Liver (tissue), 9 donors: ENCODE measurements around the gene NCF4. TPM values are rescaled to one million over a fixed set of nuclear protein-coding genes. Genes with fewer than 3 reads are reported as not detected.

ENCODE experiments used
- DNase-seq: peaks from one replicate; pipeline ENCODE4 v3.0.0-alpha.2; 2017; ENCODE audit warnings: low spot score
- H3K27ac ChIP-seq, 2 donors: one replicate each; pipeline ENCODE4 v1.7.0; 2013; ENCODE audit warnings: inconsistent platforms in 2 of 2, low read length in 2 of 2, control low read depth in 1 of 2, low read depth in 1 of 2, mild to moderate bottlenecking in 1 of 2
- H3K27me3 ChIP-seq, 4 donors: one replicate each; pipeline versions ENCODE4 v1.6.1 to v1.7.0; 2013; ENCODE audit warnings: low read length in 3 of 4, inconsistent platforms in 1 of 4, mild to moderate bottlenecking in 1 of 4, moderate library complexity in 1 of 4; ENCODE audit not compliant: control insufficient read depth in 4 of 4, insufficient read depth in 4 of 4
- H3K36me3 ChIP-seq, 4 donors: one replicate each; pipeline versions ENCODE4 v1.6.1 to v1.7.0; 2013; ENCODE audit warnings: low read length in 3 of 4, mild to moderate bottlenecking in 3 of 4, low read depth in 1 of 4, moderate library complexity in 1 of 4; ENCODE audit not compliant: control insufficient read depth in 4 of 4, insufficient read depth in 3 of 4
- H3K4me1 ChIP-seq, 4 donors: one replicate each; pipeline versions ENCODE4 v1.6.1 to v1.7.0; 2013; ENCODE audit warnings: low read length in 3 of 4, mild to moderate bottlenecking in 3 of 4, moderate library complexity in 1 of 4; ENCODE audit not compliant: control insufficient read depth in 4 of 4, insufficient read depth in 4 of 4
- H3K4me3 ChIP-seq, 3 donors: one replicate each; pipeline versions ENCODE4 v1.6.1 to v1.7.0; 2013; ENCODE audit warnings: low read length in 3 of 3, control low read depth in 1 of 3, low read depth in 1 of 3, mild to moderate bottlenecking in 1 of 3
- H3K9ac ChIP-seq, 2 donors: one replicate each; pipeline ENCODE4 v1.7.0; 2013; ENCODE audit warnings: low read length in 2 of 2, mild to moderate bottlenecking in 2 of 2, moderate library complexity in 2 of 2, control low read depth in 1 of 2, low read depth in 1 of 2
- H3K9me3 ChIP-seq, 4 donors: one replicate each; pipeline versions ENCODE4 v1.6.1 to v1.7.0; 2013; ENCODE audit warnings: low read length in 3 of 4; ENCODE audit not compliant: control insufficient read depth in 4 of 4
- EGR1 ChIP-seq, 2 donors: IDR thresholded peaks; 2 replicates each; pipeline ENCODE4 v1.6.1; 2016 to 2018; ENCODE audit warnings: antibody characterized with exemption in 2 of 2, low read depth in 2 of 2
- FOXA1 ChIP-seq: IDR thresholded peaks from 2 replicates; pipeline ENCODE4 v1.6.1; 2016; ENCODE audit warnings: antibody characterized with exemption
- FOXA2 ChIP-seq: IDR thresholded peaks from 2 replicates; pipeline ENCODE4 v1.6.1; 2016; ENCODE audit warnings: antibody characterized with exemption
- GABPA ChIP-seq, 2 donors: IDR thresholded peaks in 1 of 2; conservative IDR thresholded peaks in 1 of 2; 2 replicates each; pipeline ENCODE4 v1.6.1; 2016; ENCODE audit warnings: antibody characterized with exemption in 2 of 2, mild to moderate bottlenecking in 1 of 2, moderate library complexity in 1 of 2
- HNF4A ChIP-seq, 2 donors: conservative IDR thresholded peaks; 2 replicates each; pipeline ENCODE4 v1.6.1; 2016; ENCODE audit warnings: antibody characterized with exemption in 2 of 2, mild to moderate bottlenecking in 2 of 2
- HNF4G ChIP-seq: IDR thresholded peaks from 2 replicates; pipeline ENCODE4 v1.6.1; 2016; ENCODE audit warnings: antibody characterized with exemption
- JUND ChIP-seq, 2 donors: IDR thresholded peaks; 2 replicates each; pipeline ENCODE4 v1.6.1; 2016; ENCODE audit warnings: antibody characterized with exemption in 2 of 2
- NR2F2 ChIP-seq: IDR thresholded peaks from 2 replicates; pipeline ENCODE4 v1.6.1; 2016; ENCODE audit warnings: antibody characterized with exemption
- RAD21 ChIP-seq, 2 donors: IDR thresholded peaks; 2 replicates each; pipeline ENCODE4 v1.6.1; 2016; ENCODE audit warnings: antibody characterized with exemption in 2 of 2, mild to moderate bottlenecking in 2 of 2
- RXRA ChIP-seq, 2 donors: IDR thresholded peaks; 2 replicates each; pipeline ENCODE4 v1.6.1; 2017 to 2018; ENCODE audit warnings: antibody characterized with exemption in 2 of 2, mild to moderate bottlenecking in 1 of 2
- SP1 ChIP-seq: IDR thresholded peaks from 2 replicates; pipeline ENCODE4 v1.6.1; 2018; ENCODE audit warnings: antibody characterized with exemption, mild to moderate bottlenecking
- TAF1 ChIP-seq: conservative IDR thresholded peaks from 2 replicates; pipeline ENCODE4 v1.6.1; 2016; ENCODE audit warnings: antibody characterized with exemption, mild to moderate bottlenecking
- YY1 ChIP-seq: IDR thresholded peaks from 2 replicates; pipeline ENCODE4 v1.6.1; 2016; ENCODE audit warnings: antibody characterized with exemption, mild to moderate bottlenecking
- WGBS: extraction: QIAGEN DNeasy Blood & Tissue Kit; methylation state at CpG from one replicate; pipeline ENCODE4 v1.1.7; 2013; 5-methylcytosine and 5-hydroxymethylcytosine counted together
- polyA plus RNA-seq, 2 donors: library from polyadenylated mRNA; stranded (reverse) in 1 of 2; unstranded in 1 of 2; fragments of 200-250 nt in 1 of 2; fragments of >200 nt in 1 of 2; fragmentation: Nextera tagmentation in 1 of 2; extraction: Ambion mirVana in 1 of 2; gene quantifications; one replicate each; pipeline versions ENCODE4 v1.2.1 to v1.2.3, GENCODE V29; 2013 to 2015
- total RNA-seq, 2 donors: library from RNA; depleted of rRNA; stranded (reverse); fragments of >200 nt; gene quantifications; one replicate each; pipeline ENCODE4 v1.2.3, GENCODE V29; 2014
- TF ChIP-seq, protein P1 (sequence below): IDR thresholded peaks from 2 replicates; pipeline ENCODE4 v1.6.1; 2016; ENCODE audit warnings: antibody characterized with exemption, mild to moderate bottlenecking
- TF ChIP-seq, protein P2 (sequence below): IDR thresholded peaks from 2 replicates; pipeline ENCODE4 v1.6.1; 2016; ENCODE audit warnings: antibody characterized with exemption
- TF ChIP-seq, protein P3 (sequence below): IDR thresholded peaks from 2 replicates; pipeline ENCODE4 v1.6.1; 2016; ENCODE audit warnings: antibody characterized with exemption
- TF ChIP-seq, protein P4 (sequence below): fragments of 150-350 bp; IDR thresholded peaks from 2 replicates; pipeline ENCODE4 v1.5.1; 2017; ENCODE audit warnings: improper control_type of control experiment, low read depth, low read length; ENCODE audit not compliant: missing input control
- donor health status: healthy.
- donor health status: healthy.
- donor health status: healthy.
- donor health status: healthy.
- donor health status: healthy.

Gene NCF4
- total and polyA plus RNA-seq, 4 donors, result 3.9 to 14.3 (median 5.4) TPM

DNA sequence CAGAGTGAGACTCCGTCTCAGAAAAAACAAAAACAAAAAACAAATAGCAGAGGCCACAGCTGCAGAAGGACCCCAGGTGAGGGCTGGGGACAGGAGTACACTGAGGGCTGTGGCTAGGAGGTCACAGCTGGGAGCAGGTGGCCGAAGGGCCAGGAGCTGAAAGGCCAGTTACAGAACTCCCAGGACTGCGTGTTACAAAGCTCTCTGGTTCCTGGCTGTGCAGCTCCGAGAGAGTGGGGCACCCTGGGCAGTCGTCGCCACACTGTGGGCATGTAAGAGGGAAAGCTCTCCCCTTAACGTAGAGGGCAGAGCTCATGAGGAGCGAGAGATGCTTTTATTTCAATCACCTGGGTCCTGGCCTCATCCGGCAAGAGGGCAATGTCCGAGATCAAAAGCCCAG, 10.1 kb upstream of the NCF4 start:
- Histone ChIP-seq H3K27me3 (peaks cover 0 to 5% (median 0%) of the 10 kb centered on the region in 4 donors), H3K9me3 (no peaks in the 10 kb centered on the region), H3K9ac (no peak overlapping the region), H3K36me3 (no peaks in the 10 kb centered on the region), H3K27ac (no peak overlapping the region), H3K4me1 (no peaks in the 10 kb centered on the region), H3K4me3 (no peak overlapping the region)
- 74% methylated on average over 10 of the region's 10 CpGs for WGBS
- DNase-seq, result no peak
- no peak for TF ChIP-seq SP1
- TF ChIP-seq FOXA2, result no peak
- no peak for TF ChIP-seq EGR1 (IDR thresholded peaks at IDR 0.05; ENCODE audit: low read depth in 2 of 2)
- TF ChIP-seq, protein P1, sequence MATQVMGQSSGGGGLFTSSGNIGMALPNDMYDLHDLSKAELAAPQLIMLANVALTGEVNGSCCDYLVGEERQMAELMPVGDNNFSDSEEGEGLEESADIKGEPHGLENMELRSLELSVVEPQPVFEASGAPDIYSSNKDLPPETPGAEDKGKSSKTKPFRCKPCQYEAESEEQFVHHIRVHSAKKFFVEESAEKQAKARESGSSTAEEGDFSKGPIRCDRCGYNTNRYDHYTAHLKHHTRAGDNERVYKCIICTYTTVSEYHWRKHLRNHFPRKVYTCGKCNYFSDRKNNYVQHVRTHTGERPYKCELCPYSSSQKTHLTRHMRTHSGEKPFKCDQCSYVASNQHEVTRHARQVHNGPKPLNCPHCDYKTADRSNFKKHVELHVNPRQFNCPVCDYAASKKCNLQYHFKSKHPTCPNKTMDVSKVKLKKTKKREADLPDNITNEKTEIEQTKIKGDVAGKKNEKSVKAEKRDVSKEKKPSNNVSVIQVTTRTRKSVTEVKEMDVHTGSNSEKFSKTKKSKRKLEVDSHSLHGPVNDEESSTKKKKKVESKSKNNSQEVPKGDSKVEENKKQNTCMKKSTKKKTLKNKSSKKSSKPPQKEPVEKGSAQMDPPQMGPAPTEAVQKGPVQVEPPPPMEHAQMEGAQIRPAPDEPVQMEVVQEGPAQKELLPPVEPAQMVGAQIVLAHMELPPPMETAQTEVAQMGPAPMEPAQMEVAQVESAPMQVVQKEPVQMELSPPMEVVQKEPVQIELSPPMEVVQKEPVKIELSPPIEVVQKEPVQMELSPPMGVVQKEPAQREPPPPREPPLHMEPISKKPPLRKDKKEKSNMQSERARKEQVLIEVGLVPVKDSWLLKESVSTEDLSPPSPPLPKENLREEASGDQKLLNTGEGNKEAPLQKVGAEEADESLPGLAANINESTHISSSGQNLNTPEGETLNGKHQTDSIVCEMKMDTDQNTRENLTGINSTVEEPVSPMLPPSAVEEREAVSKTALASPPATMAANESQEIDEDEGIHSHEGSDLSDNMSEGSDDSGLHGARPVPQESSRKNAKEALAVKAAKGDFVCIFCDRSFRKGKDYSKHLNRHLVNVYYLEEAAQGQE, result no peak
- TF ChIP-seq, protein P2, sequence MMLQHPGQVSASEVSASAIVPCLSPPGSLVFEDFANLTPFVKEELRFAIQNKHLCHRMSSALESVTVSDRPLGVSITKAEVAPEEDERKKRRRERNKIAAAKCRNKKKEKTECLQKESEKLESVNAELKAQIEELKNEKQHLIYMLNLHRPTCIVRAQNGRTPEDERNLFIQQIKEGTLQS, result no peak
- TF ChIP-seq, protein P3, sequence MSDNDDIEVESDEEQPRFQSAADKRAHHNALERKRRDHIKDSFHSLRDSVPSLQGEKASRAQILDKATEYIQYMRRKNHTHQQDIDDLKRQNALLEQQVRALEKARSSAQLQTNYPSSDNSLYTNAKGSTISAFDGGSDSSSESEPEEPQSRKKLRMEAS, result no peak
- TF ChIP-seq TAF1, result no peak
- TF ChIP-seq HNF4G, result no peak
- TF ChIP-seq RAD21 (IDR thresholded peaks at IDR 0.05), result no peak
- TF ChIP-seq YY1, result no peak
- TF ChIP-seq, protein P4, sequence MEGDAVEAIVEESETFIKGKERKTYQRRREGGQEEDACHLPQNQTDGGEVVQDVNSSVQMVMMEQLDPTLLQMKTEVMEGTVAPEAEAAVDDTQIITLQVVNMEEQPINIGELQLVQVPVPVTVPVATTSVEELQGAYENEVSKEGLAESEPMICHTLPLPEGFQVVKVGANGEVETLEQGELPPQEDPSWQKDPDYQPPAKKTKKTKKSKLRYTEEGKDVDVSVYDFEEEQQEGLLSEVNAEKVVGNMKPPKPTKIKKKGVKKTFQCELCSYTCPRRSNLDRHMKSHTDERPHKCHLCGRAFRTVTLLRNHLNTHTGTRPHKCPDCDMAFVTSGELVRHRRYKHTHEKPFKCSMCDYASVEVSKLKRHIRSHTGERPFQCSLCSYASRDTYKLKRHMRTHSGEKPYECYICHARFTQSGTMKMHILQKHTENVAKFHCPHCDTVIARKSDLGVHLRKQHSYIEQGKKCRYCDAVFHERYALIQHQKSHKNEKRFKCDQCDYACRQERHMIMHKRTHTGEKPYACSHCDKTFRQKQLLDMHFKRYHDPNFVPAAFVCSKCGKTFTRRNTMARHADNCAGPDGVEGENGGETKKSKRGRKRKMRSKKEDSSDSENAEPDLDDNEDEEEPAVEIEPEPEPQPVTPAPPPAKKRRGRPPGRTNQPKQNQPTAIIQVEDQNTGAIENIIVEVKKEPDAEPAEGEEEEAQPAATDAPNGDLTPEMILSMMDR, result no peak
- TF ChIP-seq GABPA (IDR thresholded peaks at IDR 0.05 in 1 of 2, conservative IDR thresholded peaks at IDR 0.05 in 1 of 2), result no peak
- TF ChIP-seq RXRA (IDR thresholded peaks at IDR 0.05), result no peak

DNA sequence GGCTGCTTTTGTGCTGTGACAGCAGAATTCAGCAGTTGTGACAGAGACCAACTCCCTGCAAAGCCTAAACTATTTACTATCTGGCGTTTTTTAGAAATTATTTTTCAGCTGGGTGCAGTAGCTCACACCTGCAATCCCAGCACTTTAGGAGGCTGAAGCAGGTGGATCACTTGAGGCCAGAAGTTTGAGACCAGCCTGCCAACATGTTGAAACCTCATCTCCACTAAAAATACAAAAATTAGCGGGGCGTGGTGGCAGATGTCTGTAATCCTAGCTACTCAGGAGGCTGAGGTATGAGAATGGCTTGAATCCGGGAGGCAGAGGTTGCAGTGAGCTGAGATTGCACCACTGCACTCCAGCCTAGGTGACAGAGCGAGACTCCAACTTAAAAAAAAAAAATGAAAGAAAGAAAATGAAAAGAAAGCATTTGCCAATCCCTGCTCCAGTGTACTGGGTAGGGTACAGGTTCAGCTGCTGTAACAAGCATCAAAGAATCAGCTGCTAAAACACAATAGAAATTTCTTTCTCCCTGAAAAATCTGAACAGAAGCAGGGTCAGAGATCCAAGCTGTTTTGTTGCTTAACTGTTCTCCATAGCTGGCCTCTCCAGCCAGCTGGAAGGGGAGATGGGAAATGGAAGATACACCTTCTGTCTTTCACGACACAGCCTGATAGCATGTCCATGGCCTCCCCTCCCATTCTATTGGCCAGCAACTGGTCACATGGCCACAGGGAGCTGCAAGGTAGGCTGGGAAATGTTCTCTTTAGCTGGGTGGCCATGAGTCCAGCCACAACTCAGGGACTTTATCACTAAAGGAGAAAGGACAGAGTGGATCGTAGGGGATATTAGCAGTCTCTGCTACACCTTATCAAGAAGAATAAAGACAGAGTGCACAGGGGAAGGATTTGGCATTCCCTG, 8.5 kb upstream of the NCF4 start:
- Histone ChIP-seq H3K4me3 (no peak overlapping the region), H3K27ac (no peak overlapping the region), H3K27me3 (peaks cover 0 to 5% (median 0%) of the 10 kb centered on the region in 4 donors), H3K9me3 (no peaks in the 10 kb centered on the region), H3K4me1 (peaks cover 0 to 8% (median 0%) of the 10 kb centered on the region in 4 donors), H3K36me3 (no peaks in the 10 kb centered on the region), H3K9ac (no peak overlapping the region)
- TF ChIP-seq NR2F2 (no peak), YY1 (no peak), EGR1 (IDR thresholded peaks at IDR 0.05; ENCODE audit: low read depth in 2 of 2) (no peak), FOXA2 (no peak), RAD21 (IDR thresholded peaks at IDR 0.05) (no peak), HNF4A (conservative IDR thresholded peaks at IDR 0.05) (no peak), FOXA1 (no peak), TAF1 (no peak), GABPA (IDR thresholded peaks at IDR 0.05 in 1 of 2, conservative IDR thresholded peaks at IDR 0.05 in 1 of 2) (no peak), JUND (IDR thresholded peaks at IDR 0.05) (no peak)
- TF ChIP-seq, protein P4, result no peak
- TF ChIP-seq, protein P2, result no peak
- TF ChIP-seq, protein P1, result no peak
- TF ChIP-seq, protein P3, result no peak
- 82% methylated on average over 7 of the region's 7 CpGs for WGBS
- DNase-seq, result no peak
